GM19099 (cell line): ENCODE results near the gene LRRC1.

Source experiments
- POLR2A ChIP-seq: IDR thresholded peaks from 3 replicates; pipeline ENCODE4 v1.6.1; 2011; ENCODE audit warnings: low read depth; ENCODE audit not compliant: insufficient read length; ENCODE audit errors: extremely low read depth

Gene LRRC1

GRCh38 chr6:53846250-53846649, 51.4 kb downstream of the LRRC1 start:
- no peak for TF ChIP-seq POLR2A

DNA sequence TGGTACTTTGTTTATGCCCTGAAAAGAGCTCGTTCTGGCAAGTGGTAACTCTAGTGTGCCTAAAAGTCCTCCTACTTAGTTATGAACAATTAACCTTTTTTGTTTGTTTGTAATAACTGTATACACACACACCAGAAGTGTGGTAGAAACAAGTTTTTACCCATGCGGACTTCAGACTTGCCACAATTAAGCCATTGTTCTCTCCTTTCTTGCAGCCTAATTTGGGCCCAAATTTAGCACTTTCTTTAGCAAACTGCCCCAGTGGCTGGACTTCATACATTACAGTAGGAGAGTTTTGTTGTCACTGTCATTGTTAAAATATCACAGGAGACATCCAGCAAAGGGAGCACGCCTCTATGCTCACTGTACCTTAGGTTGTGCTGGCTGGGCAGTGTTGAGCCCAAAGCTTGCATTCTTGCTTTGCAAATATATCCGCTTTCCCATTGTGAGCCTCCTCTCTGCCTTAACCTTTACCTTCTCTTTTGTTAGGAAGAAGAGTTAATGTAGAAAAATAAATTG, 53.0 kb downstream of the LRRC1 start:
- no peak for TF ChIP-seq POLR2A

DNA sequence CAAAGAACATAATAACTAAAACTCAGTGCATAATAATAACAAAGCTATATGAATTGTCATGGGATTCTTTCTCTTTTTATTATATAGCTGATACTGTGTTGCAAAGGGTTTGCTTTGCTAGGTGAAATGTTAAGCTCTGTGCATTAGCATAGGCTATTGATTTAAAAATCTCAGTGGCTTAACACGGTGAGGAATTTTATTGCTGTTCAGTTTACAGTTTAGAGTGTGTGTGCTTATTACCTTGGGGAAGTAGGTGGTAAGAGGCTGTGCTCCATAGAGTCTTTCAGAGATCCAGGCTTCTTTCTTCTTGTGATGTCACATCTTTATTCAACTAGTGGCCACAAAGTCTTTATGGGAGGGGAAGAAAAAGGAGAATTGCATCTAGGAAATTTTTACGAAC, 55.7 kb downstream of the LRRC1 start:
- TF ChIP-seq POLR2A: no peak

DNA sequence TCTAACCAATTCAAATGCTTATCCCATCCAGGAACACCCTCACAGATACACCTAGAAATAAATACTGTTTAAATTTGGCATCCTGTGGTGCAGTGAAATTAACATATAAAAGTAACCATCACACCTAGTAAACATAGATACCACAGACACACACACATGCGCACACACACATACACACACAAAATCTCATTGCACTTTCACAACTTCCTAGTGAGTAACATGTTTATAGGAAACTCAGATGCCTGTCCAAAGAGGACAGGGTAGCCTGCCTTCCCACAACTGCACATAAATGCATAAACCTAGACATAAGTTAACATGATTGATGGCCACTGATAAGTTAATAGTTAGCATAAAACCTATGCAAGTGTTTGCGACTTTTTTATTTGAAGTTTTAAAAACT, 56.8 kb downstream of the LRRC1 start:
- no peak for TF ChIP-seq POLR2A

DNA sequence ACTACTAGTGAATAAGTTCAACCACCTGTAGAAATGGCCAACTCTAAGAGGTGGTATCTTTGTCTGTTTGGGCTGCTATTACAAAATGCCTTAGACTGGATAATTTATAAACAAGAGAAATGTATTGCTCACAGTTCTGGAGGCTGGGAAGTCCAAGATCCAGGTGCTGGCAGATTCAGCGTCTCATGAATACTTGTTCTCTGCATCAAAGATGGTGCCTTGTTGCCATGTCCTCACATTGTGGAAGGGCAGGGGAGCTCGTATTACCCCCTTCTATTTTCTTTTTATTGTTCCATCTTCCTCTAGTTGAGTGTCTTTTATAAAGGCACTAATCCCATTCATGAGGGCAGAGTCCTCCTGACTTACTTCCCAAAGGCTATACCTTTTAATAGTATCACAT, 58.0 kb downstream of the LRRC1 start:
- TF ChIP-seq POLR2A: no peak

DNA sequence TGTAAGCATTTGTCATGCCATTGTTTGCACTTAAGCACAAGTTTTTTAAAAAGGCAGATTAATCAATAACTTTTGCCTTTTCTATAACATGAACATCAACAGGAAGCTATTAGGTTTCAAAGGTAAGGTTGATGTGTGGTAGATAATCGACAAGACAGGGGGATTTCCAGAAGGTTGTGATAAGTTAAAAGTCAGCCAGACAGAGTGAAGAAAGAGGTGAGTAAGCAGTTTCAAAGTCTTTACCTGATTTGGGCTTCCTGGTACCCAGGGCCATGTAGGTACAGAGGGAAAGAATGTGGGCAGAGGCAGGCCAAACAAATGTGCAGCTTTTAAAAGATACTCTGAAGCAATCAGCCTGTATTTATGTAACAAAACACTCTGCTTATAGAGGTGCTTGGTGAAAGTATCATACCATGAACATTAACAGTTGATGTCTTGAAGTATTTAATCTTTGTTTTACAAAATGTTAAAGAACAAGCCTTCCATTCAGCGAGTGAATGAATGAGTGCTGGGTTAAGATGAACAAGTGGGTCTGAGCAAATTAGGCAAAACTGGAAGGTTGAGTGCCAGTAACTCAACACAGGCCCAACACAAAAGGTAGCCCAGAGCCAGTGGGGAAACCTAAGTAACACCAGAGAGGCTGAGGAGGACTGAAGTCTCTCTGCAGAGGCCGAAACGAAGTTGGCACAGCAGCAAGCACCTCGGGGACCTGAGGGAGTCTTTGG, 60.2 kb downstream of the LRRC1 start:
- no peak for TF ChIP-seq POLR2A

DNA sequence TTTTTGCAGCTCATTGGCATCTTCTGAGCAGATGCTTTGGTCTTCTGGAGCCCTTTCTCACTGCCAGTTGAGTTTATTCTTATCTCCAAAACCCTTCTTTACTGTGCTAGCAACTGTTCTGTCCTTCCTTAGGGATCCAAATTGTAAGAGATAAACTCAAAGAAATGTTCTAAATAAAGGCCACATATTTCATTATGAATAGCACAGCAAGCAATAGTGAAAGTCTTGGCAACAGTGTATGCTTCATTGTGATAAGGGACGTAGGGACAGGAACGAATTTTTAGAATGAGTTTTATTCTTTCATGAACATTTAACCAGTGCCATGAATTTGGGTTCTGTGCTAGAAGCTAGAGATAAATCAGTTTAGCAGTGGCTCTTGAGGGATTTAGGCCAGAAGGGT, 61.1 kb downstream of the LRRC1 start:
- no peak for TF ChIP-seq POLR2A

DNA sequence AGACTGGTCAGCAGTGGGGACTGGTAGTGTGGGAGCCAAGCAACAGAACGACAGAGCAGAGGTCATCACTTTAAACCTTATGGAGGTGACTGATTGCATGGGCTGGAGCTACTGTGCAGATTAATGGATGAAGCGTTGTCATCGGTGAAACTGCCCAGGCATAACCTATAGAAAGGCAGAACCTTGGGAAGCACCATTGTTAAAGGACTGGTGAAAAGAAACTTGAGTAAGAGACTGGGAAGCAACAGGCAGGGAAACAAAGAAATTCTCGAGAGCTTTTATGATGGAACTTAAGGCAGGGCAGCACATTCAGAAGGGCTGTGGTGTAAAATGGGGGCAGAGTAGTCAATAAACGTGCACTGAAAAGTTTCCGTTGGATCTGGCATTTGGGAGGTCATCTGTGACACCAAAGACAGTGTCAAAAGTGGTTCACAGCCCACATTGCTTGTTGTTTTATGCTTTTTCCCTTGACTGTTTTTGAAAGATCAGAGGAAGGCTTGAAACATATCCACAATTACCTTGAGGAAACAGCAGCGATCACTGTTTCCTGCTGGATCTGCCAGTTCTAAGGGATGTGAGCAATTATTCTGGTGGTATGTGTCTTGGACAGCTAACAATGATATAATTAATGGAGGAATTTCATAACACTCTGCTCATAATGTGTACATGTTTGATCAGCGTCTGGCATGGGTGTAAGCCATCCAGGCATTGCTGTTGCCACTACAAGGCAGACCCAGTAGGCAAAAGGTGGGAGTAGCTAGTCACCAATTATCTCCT, 62.7 kb downstream of the LRRC1 start:
- no peak for TF ChIP-seq POLR2A

GRCh38 chr6:53858196-53858595, 63.4 kb downstream of the LRRC1 start:
- TF ChIP-seq POLR2A: no peak

- TF ChIP-seq POLR2A: no peak
Measured at GRCh38 chr6:53858913-53859312, 64.1 kb downstream of the LRRC1 start.

DNA sequence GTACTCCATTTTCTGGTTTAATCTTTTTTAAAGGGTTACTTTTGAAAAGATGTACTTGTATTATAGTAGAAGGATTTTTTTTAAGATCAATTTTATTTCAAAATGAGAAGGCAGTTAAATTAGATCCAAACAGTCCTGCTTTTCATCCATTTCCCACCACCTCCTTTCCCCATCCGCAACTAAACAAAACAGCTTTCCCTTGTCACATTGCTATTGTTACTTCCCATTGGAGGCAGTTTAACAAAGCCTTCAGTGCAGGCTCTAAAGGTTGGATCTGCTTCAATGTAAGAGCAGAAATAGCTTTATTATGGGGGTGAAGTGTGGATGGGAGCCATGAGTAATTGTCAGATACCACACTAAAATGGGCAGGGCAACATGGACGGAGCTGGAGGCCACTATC, 65.7 kb downstream of the LRRC1 start:
- no peak for TF ChIP-seq POLR2A

DNA sequence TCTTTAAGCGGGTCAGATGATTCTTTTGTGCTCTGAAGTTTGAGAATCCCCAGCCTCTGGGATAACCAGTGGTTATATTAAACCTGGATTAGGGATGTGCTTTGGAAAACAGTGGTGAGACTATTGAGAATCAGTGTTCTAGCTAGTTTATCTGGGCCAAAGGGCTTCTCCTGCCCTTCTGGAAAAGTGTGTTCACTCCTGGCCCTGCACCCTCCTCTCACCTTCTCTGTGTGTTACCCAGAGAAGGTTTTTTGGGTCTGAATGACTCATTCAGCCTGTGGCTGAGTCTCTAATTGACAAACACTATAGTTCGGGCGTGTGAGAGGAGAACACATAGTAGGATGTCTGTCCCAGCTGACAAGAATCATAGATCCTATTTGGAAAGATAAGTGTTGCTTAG, 66.7 kb downstream of the LRRC1 start:
- TF ChIP-seq POLR2A: no peak

DNA sequence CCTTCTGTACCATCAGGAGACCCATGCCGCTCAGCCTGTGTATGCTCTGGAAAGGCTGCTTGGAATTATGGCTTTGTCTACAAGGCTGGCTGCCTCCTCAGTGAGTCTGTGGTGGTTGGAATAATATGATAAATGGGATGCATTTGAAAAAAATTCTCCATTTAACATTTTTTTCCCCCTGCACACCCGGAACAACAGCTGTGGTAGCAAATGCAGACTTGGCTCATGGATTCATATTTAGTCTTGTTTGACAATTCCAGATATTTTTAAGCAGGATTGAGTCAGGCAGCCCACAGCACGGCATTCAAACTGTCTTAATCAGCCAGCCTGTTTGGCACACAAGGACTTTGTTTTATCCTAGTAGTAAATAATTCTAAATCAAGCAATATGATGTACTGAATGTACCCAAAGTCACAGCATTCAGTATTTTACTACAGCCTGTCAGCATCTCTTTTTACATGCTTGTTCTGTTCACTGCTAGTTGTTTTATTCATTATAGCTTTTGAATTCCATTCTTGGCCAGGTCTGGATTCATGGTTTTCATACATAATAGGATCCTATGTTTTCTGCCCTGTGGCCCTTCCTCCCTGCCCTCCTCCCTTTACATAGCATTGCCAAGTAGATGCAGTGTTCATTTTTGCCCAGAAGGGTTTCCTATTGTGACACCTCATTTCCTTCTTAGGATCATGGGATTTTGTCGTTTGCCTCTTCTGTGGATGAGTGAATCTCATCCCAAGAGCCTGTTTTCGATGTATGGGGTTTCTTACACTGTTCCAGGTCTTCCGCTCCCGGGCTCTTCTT, 68.1 kb downstream of the LRRC1 start:
- TF ChIP-seq POLR2A: no peak

DNA sequence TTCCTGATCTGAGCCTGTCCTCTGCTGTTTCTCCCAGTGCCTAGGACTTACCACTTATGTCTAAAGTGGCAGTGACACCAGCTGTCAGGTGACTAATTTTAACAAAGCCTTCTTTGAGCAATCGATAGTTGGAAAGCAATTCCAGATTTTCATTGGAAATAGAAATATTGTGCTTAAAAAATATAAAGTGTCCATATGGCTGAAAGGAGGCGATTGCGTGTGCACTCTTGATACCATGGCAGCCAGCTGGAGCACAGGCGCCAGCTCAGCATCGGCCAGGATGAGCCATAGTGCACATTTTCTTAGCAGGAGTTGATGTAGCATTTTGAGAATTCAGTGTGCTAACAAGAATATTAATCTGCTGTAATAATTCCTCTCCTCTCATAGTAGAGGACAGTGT, 70.0 kb downstream of the LRRC1 start:
- TF ChIP-seq POLR2A: no peak

GRCh38 chr6:53866226-53866625, 71.4 kb downstream of the LRRC1 start:
- TF ChIP-seq POLR2A: no peak
